Fibroblast of lung (primary cell): ENCODE data around the gene SMPD2. TPM values are rescaled to one million over a fixed set of nuclear protein-coding genes. Genes with fewer than 3 reads are reported as not detected.

Source experiments
- DNase-seq, 2 donors: peaks; one replicate each; pipeline versions ENCODE4 v3.0.0 to v3.0.0-alpha.2; 2010; ENCODE audit warnings: low read depth in 2 of 2
- H2AFZ ChIP-seq: 2 replicates; pipeline ENCODE4 v1.5.1; 2012; ENCODE audit warnings: low read length, control low read depth, inconsistent platforms
- H3K27ac ChIP-seq: 2 replicates; pipeline ENCODE4 v1.5.1; 2011; ENCODE audit warnings: low read length, control low read depth; ENCODE audit not compliant: insufficient read depth
- H3K27me3 ChIP-seq: 2 replicates; pipeline ENCODE4 v1.5.1; 2011; ENCODE audit warnings: mild to moderate bottlenecking, low read length; ENCODE audit not compliant: control insufficient read depth, insufficient read depth
- H3K36me3 ChIP-seq: 2 replicates; pipeline ENCODE4 v1.5.1; 2011; ENCODE audit warnings: low read length; ENCODE audit not compliant: control insufficient read depth, insufficient read depth
- H3K4me1 ChIP-seq: 2 replicates; pipeline ENCODE4 v1.5.1; 2011; ENCODE audit warnings: low read length; ENCODE audit not compliant: control insufficient read depth, insufficient read depth; ENCODE audit errors: extremely low read depth
- H3K4me2 ChIP-seq: 2 replicates; pipeline ENCODE4 v1.5.1; 2011; ENCODE audit warnings: low read length, control low read depth; ENCODE audit not compliant: insufficient read depth; ENCODE audit errors: extremely low read depth
- H3K4me3 ChIP-seq, 4 experiments: fragments of 200-600 bp in 1 of 4; sonication (generic) in 1 of 4; replicated peaks in 1 of 4; 2 replicates each; pipeline ENCODE4 v1.5.1; 2011 to 2016; ENCODE audit warnings: low read length in 4 of 4, low read depth in 3 of 4, mild to moderate bottlenecking in 3 of 4, control low read depth in 2 of 4, inconsistent platforms in 1 of 4, mixed read lengths in 1 of 4; ENCODE audit not compliant: insufficient read depth in 1 of 4; ENCODE audit errors: control extremely low read depth in 1 of 4
- H3K79me2 ChIP-seq: 2 replicates; pipeline ENCODE4 v1.5.1; 2012; ENCODE audit warnings: mild to moderate bottlenecking, low read length, inconsistent platforms; ENCODE audit not compliant: control insufficient read depth, insufficient read depth
- H3K9ac ChIP-seq: 2 replicates; pipeline ENCODE4 v1.5.1; 2011; ENCODE audit warnings: mild to moderate bottlenecking, low read length, control low read depth; ENCODE audit not compliant: insufficient read depth
- H3K9me3 ChIP-seq: 2 replicates; pipeline ENCODE4 v1.5.1; 2012; ENCODE audit warnings: low read depth, low read length; ENCODE audit not compliant: control insufficient read depth, insufficient read depth
- H4K20me1 ChIP-seq: 2 replicates; pipeline ENCODE4 v1.5.1; 2011; ENCODE audit warnings: low read length; ENCODE audit not compliant: control insufficient read depth, insufficient read depth; ENCODE audit errors: extremely low read depth
- CTCF ChIP-seq, 2 donors: IDR thresholded peaks in 1 of 2; conservative IDR thresholded peaks in 1 of 2; 1 replicate in 1 of 2; 2 replicates in 1 of 2; pipeline ENCODE4 v1.5.1; 2011 to 2012; ENCODE audit warnings: low read length in 2 of 2, control low read depth in 1 of 2, inconsistent platforms in 1 of 2, low read depth in 1 of 2, mild to moderate bottlenecking in 1 of 2
- EZH2 ChIP-seq: IDR thresholded peaks from 2 replicates; pipeline ENCODE4 v1.5.1; 2012; ENCODE audit warnings: low read length, control low read depth, mild to moderate bottlenecking; ENCODE audit errors: missing control alignments
- polyA plus RNA-seq, 2 donors: library from polyadenylated mRNA; depleted of rRNA in 1 of 2; stranded (reverse) in 1 of 2; unstranded in 1 of 2; fragments of >200 nt; gene quantifications; 2 replicates each; pipeline ENCODE4 v1.2.1, GENCODE V29; 2011 to 2012; ENCODE audit warnings: missing spikeins in 1 of 2
- total RNA-seq: library from RNA; depleted of rRNA; stranded (reverse); fragments of >200 nt; gene quantifications from 2 replicates; pipeline ENCODE4 v1.2.1, GENCODE V29; 2014

The SMPD2 gene
- total and polyA plus RNA-seq, 2 donors (not counting 1 experiment from before 2014, with no cell fraction given), result 5.5 to 7.9 TPM

- Histone ChIP-seq H3K27ac (no peak overlapping the region), H3K36me3 (no peaks in the 10 kb centered on the region), H3K4me3 (no peak overlapping the region), H3K9me3 (no peaks in the 10 kb centered on the region), H3K4me1 (no peaks in the 10 kb centered on the region), H3K79me2 (no peaks in the 10 kb centered on the region), H3K4me2 (no peak overlapping the region), H4K20me1 (no peaks in the 10 kb centered on the region), H2AFZ (no peak overlapping the region), H3K27me3 (no peaks in the 10 kb centered on the region), H3K9ac (no peak overlapping the region)
- DNase-seq, result no peak
- TF ChIP-seq CTCF (conservative IDR thresholded peaks at IDR 0.05 in 1 of 2, IDR thresholded peaks at IDR 0.05 in 1 of 2; ENCODE audit: low read depth in 1 of 2, low read length in 2 of 2), result no peak
- TF ChIP-seq EZH2, result no peak
These were observed 50.2 kb downstream of the SMPD2 start for GRCh38 chr6:109490713-109491112.

GRCh38 chr6:109491207-109491938 lies 50.8 kb downstream of the SMPD2 start:
- Histone ChIP-seq H3K36me3 (no peaks in the 10 kb centered on the region), H3K4me1 (no peaks in the 10 kb centered on the region), H3K27me3 (no peaks in the 10 kb centered on the region), H3K4me2 (no peak overlapping the region), H3K9me3 (no peaks in the 10 kb centered on the region), H3K9ac (no peak overlapping the region), H2AFZ (no peak overlapping the region), H3K79me2 (no peaks in the 10 kb centered on the region), H3K27ac (no peak overlapping the region), H3K4me3 (no peak overlapping the region), H4K20me1 (no peaks in the 10 kb centered on the region)
- TF ChIP-seq CTCF (conservative IDR thresholded peaks at IDR 0.05 in 1 of 2, IDR thresholded peaks at IDR 0.05 in 1 of 2; ENCODE audit: low read depth in 1 of 2, low read length in 2 of 2) (no peak), EZH2 (no peak)
- peak in 1 of 2 donors; percentile 19 for DNase-seq

Other genes starting within 250 kb of the SMPD2 start
- gene CD164, start 58.3 kb upstream of the SMPD2 start, total RNA-seq, result 171 and 232 TPM in 2 replicates
- gene CD164, start 58.3 kb upstream of the SMPD2 start, polyA plus RNA-seq, result 254 and 280 TPM in 2 replicates
- gene PPIL6, start 96 bp upstream of the SMPD2 start, total RNA-seq, result 5.0 and 8.5 TPM in 2 replicates
- gene PPIL6, start 96 bp upstream of the SMPD2 start, polyA plus RNA-seq, result 0.78 and 1.1 TPM in 2 replicates
- 30.8 and 53.5 TPM in 2 replicates for gene MICAL1, start 15.0 kb downstream of the SMPD2 start, total RNA-seq
- gene MICAL1, start 15.0 kb downstream of the SMPD2 start, polyA plus RNA-seq, result 30.5 and 37.5 TPM in 2 replicates
- gene ZBTB24, start 42.5 kb downstream of the SMPD2 start, total RNA-seq, result 8.0 and 8.6 TPM in 2 replicates
- 4.4 and 5.0 TPM in 2 replicates for gene ZBTB24, start 42.5 kb downstream of the SMPD2 start, polyA plus RNA-seq